Glomerular endothelial cell (primary cell): ENCODE data around the gene CARD9. TPM values are rescaled to one million over a fixed set of nuclear protein-coding genes. Genes with fewer than 3 reads are reported as not detected.
A peak's percentile ranks its signal among the peaks of the same experiment; 100 is the strongest.
"Not testable (repeated sequence)": the region's sequence is repeated elsewhere in the genome, so short reads cannot be mapped to it uniquely, and the experiment has no call there.

Experiments used
- DNase-seq: peaks from one replicate; pipeline ENCODE4 v3.0.0-alpha.2; 2011; ENCODE audit warnings: low read depth, low spot score; ENCODE audit errors: extremely low read depth
- total RNA-seq: library from RNA; depleted of rRNA; stranded (reverse); fragments of >200 nt; gene quantifications from 2 replicates; pipeline ENCODE4 v1.2.3, GENCODE V29; 2015

The CARD9 gene
- total RNA-seq, 1 donor from 2014 or later: 0.23 TPM

DNA sequence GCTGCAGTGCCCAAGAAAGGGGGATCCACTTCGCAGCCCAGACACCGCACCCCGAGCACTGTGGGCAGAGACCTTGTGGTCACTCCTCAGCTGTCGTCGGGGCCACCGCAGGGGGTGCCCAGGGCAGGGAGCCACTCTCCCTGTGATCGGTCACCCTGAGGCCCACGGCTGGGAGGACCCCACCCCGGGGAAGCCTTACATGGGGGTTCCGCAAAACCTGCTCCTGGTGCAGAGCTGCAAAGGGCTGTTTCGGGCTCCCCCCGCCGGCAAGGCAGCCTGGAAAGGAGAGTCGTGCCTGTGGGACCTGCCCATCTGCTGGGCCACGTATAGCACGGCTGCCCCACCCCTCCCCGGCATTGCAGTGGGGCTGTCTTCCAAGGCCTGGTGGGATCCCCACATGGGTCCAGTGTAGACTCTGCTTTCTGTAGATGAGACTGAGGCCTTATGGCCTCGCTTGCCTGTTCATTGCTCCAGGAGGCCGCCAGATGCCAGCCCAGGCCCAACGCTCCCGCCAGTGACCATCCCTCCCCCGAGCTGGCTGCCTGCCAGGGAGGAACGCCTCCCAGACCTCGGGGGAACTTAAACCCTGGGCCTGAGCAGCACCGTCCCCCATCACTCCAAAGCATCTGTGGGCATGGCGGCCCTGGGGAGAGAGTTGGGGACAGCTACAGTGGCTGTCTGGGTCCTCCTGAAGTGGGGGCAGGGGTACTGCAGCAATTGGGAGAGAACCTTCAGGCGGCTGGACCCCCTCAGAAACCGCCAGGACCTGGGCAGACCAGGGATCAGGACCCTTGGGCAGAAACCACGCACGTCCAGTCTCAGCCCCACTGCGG, 8.3 kb downstream of the CARD9 start:
- DNase-seq: no peak

- DNase-seq: no peak
Observed at GRCh38 chr9:136363949-136364748, 9.3 kb downstream of the CARD9 start.

- DNase-seq: peak; percentile 34
Observed at GRCh38 chr9:136363106-136363948, 10.1 kb downstream of the CARD9 start, which contains the start of gene DNLZ. Gene DNLZ, minus strand, starts transcription at chr9:136363744. Its CDS starts 30 bp downstream, at chr9:136363714.

GRCh38 chr9:136362450-136362784, 11.1 kb downstream of the CARD9 start:
- no peak for DNase-seq

- no peak for DNase-seq
Observed at GRCh38 chr9:136361754-136362449, 11.6 kb downstream of the CARD9 start.

GRCh38 chr9:136361047-136361753, 12.3 kb downstream of the CARD9 start:
- DNase-seq: no peak

- no peak for DNase-seq
Observed at GRCh38 chr9:136359774-136360718, 13.4 kb downstream of the CARD9 start.

- DNase-seq: no peak
Observed at GRCh38 chr9:136358888-136359287, 14.6 kb downstream of the CARD9 start.

- DNase-seq: no peak
Observed at GRCh38 chr9:136358016-136358415, 15.5 kb downstream of the CARD9 start.

DNA sequence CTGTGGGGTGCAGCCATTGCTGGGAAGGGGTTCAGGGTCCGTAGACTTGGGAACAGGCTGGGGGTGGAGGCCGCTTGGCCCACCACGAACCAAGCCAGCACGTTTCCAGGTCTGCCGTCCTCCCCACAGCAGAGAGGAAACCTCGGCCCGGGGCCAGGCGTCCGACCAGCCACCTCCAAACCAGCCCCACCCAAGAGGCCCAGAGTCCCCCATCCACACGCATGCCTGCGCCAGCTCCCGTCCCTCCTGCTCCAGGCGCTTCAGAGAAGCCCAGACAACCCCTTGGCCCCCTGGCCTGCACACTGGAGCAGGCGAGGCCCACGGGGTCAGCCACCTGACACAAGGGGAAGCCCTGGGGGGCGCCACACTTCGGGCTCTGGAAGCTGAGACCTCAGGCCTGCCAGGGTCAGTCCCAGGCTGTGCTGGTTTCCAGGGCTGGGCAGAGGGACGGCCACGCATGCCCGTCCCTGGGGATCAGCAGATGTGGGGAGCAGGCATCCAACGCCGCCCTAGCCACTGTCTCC, 16.2 kb downstream of the CARD9 start:
- DNase-seq: no peak

DNA sequence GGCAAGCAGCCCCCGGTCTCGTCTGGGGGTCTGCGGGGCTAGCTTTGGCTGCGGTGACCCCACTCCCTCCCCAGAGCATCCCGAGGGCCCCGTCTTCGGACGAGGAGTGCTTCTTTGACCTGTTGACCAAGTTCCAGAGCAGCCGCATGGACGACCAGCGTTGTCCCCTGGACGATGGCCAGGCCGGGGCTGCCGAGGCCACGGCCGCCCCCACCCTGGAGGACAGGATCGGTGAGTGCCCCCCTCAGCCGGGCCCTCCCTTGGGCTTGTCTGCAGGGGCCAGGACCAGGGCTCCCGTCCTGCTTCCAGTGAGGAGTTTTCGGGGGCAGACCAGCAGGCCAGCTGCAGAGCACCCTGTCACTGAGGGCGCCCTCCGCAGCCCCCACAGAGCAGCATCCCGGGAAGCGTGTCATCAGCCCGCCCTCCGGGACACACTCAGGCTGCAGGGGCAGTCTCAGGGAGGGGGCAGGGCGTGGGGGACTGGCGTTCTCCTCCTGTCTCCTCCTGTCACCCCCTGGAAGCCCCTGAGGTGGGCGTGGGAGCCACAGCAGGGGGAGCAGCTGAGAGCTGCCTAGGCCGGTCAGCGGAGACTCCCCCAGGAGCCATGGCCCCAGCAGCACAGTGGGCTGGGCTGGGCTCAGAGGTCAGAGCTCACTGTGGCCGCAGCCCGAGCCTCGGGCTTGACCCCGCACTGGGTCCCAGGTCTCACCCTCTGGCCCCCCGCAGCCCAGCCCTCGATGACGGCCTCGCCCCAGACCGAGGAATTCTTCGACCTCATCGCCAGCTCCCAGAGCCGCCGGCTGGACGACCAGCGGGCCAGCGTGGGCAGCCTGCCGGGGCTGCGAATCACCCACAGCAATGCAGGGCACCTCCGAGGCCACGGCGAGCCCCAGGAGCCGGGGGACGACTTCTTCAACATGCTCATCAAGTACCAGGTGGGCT, 17.6 kb downstream of the CARD9 start:
- DNase-seq: no peak

DNA sequence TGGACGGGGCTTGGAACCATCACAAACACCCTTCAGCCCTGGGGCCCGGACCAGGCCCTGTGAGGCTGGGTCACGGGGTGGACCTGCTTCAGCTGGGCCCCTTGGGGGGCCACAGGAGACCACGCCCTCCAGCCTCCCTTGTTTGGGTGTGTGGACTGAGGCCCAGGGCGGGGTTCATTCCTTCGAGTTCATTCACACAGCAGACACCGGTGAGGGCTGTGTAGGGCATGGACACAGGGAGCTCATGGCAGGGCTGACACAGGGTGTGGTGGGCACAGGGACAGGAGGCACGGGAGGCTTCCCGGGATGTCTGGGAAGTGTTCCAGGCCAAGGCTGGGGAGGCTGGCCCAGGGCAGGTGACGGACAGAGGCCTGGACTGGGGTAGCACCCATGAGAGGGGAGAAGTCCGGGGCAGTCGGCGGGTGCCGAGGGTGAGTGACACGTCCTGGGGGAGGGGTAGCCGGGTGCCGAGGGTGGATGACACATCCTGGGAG, 18.8 kb downstream of the CARD9 start:
- DNase-seq: no peak

GRCh38 chr9:136353757-136354488, 19.5 kb downstream of the CARD9 start:
- no peak for DNase-seq

- no peak for DNase-seq
Observed at GRCh38 chr9:136353088-136353487, 20.4 kb downstream of the CARD9 start.

DNA sequence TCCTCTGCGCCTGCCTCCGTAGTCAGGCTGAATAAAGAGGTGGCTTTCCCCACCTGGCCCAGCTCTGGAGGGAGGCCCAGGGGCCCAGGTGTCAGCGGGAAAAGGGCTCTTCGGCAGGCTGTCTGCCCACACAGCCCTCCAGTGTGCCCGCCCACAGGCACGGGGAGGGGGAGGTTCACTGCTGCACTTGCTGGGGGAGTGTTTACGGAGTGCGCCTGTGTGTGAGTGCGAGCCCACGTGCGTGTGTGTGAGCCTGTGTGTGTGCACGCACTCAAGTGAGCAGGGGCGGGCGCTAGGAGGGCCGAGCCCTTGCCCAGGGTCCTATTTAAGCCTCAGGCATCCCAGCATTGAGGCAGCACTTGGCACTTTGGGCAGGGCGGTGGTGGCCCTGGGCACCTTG, 20.8 kb downstream of the CARD9 start:
- DNase-seq: no peak

- not testable (repeated sequence) for DNase-seq
Observed at GRCh38 chr9:136351868-136352267, 21.6 kb downstream of the CARD9 start.
